Epithelial cell of prostate (primary cell): ENCODE data around the gene RNF186.
"Not testable (repeated sequence)": the region's sequence is repeated elsewhere in the genome, so short reads cannot be mapped to it uniquely, and the experiment has no call there.

Source experiments
- DNase-seq: peaks from one replicate; pipeline ENCODE4 v3.0.0-alpha.2; 2011; ENCODE audit warnings: low read depth, low spot score
- H3K27ac ChIP-seq: fragments of 450-650 bp; 2 replicates; pipeline ENCODE4 v1.5.1; 2017; ENCODE audit warnings: mild to moderate bottlenecking

The RNF186 gene, protein sequence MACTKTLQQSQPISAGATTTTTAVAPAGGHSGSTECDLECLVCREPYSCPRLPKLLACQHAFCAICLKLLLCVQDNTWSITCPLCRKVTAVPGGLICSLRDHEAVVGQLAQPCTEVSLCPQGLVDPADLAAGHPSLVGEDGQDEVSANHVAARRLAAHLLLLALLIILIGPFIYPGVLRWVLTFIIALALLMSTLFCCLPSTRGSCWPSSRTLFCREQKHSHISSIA

DNA sequence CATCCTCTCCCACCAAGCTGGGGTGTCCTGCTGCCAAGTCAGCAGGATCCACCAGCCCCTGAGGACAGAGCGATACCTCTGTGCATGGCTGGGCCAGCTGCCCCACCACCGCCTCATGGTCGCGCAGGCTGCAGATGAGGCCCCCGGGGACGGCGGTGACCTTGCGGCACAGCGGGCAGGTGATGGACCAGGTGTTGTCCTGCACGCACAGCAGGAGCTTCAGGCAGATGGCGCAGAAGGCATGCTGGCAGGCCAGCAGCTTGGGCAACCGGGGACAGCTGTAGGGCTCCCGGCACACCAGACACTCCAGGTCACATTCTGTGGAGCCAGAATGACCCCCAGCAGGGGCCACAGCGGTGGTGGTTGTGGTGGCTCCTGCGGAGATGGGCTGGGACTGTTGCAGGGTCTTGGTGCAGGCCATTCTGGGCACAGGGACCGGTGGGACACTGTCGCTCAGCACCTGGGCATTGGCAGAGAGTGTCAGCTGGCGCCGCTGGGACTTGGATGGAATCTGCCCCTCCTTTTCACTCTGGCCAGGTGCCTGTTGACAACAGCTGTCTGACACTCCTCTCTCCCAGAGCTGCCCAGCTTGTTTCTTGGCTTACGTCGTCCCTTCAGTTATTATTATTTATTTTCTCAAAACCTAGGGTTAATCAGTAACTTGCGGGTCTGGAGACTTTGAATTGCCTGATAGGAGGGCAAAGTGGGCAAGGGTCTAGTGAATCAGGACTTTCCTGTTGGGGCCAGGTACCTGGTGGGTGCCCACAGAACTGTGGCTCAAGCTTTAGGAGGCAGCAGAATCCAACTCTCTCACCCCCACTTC, at the start of gene RNF186:
Gene RNF186, minus strand, starts transcription at position 603 of the 823 bp plus-strand sequence. Its CDS starts 182 bp downstream, at position 421.
- DNase-seq, result no peak

DNA sequence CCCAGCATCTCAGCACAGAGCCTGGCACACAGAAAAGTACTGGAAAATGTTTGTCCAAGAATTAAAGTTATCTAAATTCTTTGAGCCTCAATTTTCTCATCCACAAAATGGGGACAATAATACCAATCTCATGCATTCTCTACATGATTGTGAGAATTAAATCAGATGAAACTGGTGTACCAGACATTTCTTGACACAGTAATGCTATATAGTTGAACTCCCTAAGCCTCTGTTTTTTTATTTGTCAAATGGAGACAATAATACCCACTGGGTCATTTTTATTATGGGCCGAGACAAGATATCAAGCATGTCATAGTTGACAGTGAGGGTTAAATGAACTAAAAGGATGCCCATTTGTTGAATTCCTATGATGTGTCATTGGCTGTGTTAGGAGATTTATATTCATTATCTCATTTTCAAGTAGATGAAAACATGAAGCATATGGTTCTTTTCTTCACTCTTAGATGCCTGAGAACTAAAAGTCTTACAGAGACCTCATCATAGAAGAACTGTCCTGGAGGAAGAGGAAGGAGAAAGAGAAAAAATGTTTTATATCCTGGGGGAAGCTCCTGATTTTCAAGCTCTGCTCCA, 49.6 kb upstream of the RNF186 start:
- H3K27ac ChIP-seq, result no peak overlapping the region

More for the DNA sequence above, at the start of gene RNF186:
- no peak within 1 kb of the TSS for H3K27ac ChIP-seq

DNA sequence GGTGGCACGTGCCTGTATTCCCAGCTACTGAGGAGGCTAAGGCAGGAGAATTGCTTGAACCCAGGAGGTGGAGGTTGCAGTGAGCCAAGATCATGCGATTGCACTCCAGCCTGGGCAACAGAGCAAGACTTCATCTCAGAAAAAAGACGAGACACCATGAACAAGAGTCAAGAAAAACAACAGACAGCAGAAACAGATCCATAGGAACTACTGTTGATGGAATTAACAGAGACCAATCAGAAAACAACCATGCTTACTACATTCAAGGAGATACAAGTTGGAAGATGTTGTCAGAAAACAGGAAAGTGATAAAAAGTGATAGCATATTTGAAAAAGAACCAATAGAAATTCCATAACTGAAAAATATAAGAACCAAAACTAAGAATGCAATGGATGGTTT, 47.9 kb upstream of the RNF186 start:
- no peak for DNase-seq
- peak overlapping the region; percentile 61 for H3K27ac ChIP-seq

More for the DNA sequence above, 49.6 kb upstream of the RNF186 start:
- DNase-seq, result no peak

DNA sequence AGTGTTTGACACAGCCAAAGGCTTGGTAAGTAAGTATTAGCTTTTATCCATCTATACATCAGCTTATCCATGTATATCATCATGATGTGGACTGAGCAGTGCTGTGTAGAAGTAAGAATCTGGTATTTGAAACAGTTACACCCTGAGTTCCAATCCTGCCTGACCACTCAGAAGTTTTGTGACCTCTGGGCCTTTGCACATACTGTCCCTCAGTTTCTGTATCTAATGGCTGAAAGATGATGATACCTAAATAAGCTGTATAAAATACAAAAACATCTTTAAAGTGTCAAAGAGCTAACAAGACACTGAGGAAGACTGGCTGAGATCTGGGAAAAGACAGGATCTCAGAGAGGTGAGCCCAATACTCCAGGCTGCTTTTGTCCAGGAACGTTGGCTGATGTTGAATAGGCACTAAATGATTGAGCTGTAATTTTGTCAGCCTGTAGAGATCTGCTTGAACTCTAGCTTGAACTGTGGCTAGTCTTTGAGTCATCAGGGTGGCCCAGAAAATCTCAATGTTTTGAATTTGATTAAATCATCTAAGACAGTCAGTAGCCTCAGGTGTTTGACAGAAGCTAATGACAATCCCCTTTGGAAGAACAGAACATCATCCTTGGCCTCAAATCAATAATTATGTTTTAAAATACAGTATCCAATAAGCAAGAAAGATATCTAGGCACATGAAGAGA, 46.9 kb upstream of the RNF186 start:
- H3K27ac ChIP-seq, result peak overlapping the region; percentile 30
- no peak for DNase-seq

DNA sequence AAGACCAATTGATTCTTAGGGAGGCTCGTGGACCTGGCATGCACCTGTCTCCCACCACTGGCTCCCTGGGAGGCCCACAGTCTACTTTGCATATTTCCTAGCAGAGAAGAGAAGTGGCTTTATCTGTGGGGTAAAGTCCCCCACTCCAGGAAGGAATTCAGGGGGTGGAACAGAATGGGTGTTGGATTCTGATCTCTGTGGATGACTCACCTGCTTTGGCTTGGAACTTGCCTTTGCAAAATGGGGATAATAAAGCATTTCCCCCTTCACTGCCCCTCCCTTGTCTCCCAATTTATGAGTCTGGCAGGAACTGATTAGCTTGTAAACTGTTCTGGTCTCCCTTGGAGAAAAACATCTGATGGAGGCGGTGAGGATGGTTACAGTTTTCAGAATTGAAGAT, 46.0 kb upstream of the RNF186 start:
- H3K27ac ChIP-seq, result no peak overlapping the region
- DNase-seq, result no peak

DNA sequence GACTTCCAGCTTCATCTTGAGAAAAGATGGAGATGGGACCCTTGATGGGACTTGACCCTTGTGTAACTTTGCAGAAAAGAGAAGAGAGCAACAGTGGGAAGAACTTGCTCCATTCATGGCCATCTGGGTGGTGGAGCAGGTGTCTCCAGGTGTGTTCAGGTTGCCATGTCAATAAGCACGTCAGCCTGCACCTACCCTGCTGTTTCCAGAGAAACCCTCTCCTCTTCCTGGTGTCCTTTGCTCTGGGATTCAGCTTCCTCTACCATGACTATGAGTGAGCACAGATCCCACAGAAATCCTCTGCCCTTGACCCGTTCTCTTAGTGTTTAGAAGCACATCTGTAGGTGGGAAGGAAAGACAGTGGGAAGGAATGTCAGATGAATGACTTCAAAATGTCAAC, 45.3 kb upstream of the RNF186 start:
- DNase-seq, result no peak
- no peak overlapping the region for H3K27ac ChIP-seq

DNA sequence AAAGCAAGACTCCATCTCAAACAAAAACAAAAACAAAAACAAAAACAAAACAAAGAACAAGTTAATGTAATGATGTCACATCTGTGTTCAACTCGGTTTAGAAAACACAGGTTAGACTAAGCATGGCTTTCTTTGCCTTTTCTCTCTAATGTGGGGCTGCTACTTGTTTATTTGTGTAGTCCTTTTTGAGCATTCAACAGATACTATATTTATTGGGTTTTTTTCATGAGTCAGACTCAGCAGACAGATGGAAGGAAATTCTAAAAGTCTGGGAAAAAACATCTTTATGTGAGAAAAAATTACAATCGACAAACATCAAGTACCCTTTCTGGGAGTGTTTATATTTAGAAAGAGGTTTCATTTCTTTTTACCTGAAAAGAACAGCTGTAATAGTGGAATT, 44.8 kb upstream of the RNF186 start:
- H3K27ac ChIP-seq, result no peak overlapping the region
- no peak for DNase-seq

DNA sequence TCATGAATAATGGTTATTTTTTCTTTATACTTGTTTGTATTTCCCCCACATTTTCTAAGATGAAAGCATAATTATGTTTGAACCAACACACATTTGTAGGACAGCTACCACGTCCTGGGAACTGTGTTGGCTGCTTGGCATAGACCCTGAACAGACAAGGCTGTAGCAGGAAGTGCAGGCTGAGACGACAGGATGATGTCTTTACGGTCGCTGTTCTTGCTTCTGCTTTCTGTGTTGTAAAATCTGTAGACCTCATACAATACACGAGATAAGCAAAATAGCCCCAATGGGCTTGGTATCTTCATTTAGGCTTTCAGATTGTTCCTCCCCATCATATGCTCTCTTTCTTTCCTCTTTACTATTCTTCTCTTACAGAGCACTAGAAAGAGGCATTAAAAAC, 43.8 kb upstream of the RNF186 start:
- DNase-seq, result no peak
- H3K27ac ChIP-seq, result no peak overlapping the region

DNA sequence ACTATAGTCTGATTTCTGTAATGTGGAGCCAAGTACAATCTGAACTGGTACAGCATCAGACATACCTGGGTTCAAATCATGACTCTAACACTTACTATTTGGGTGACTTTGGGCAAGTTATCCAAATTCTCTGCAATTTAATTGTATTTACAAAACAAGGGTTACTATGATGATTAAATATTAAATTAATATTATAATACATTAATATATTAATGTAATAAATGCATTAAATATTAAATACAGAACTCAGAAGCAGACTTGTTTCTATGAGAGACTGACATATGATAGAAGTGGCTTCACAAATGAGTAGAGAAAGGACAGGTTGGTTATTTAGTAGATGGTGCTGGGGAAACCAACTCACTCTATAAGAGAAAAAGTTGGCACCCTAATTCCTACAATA, 39.8 kb upstream of the RNF186 start:
- no peak for DNase-seq
- no peak overlapping the region for H3K27ac ChIP-seq

DNA sequence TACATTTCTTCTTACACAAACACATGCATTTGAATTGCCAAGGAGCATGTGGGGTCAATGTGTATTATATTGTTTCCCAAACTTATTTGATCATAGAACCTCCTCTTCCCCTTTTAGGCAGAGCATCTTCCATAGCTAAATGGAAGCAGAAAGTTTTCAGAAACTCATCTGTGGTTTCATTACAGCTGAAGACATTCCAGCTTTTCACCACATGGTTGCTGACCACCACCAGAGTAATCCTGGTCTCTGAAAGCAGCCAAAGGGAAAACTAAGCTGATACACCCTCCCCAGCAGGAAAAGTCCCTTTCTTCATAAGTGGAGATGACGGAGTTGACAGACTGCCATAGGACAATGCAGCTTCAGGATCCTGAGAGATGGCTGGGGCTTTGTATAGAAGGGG, 37.0 kb upstream of the RNF186 start:
- no peak overlapping the region for H3K27ac ChIP-seq
- no peak for DNase-seq

DNA sequence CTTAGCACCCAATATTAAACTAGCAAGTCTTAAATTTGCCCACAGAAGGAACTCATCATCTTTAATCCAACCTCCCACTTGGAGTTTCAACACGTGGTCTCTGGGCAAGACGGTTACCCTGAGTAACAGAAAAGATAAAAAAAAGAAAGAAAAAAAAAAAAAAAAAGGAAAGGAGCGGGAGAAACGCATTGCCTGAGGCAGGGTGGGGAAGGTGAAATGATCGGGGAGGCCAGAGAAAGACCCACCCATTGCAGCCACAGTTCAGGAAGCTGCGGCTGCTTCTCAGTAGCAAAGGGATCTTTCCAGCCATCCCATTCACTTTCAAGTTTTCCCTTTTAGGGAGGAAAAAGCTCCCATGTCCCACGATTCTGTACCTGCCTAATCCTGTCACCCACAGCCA, 35.1 kb upstream of the RNF186 start:
- H3K27ac ChIP-seq, result no peak overlapping the region
- DNase-seq, result no peak

DNA sequence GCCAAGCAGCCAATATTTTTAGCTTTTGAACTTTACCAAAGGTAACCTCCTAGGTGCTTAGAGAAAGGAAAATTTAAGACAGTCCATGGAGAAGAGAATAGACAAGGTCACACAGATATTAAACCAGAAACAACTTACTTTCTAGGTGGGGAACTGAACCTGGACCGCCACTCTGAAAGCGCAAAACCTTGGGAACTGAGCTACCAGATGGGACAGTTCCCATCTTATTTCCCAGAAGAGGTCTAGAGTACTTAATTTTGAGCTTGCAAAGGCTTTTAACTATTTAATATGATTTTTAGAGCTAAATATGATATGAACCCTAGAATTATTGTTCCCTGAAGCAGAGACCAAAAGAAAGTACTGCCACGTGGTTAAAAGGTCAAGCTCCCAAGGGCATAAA, 34.2 kb upstream of the RNF186 start:
- not testable (repeated sequence) for H3K27ac ChIP-seq, DNase-seq

DNA sequence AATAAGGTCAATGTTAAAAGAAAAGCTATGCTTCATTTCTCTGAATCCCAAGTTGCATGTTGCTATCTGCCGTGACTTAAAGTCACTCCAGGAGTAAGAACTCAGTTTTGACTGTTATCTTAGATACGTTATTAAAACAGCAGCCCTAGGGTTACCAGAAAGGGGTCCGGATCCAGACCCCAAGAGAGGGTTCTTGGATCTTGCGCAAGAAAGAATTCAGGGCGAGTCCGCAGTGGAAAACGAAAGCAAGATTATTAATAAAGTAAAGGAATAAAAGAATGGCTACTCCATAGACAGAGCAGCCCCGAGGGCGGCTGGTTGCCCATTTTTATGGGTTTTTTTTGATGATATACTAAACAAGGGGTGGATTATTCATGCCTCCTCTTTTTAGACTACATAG, 32.3 kb upstream of the RNF186 start:
- not testable (repeated sequence) for H3K27ac ChIP-seq, DNase-seq

DNA sequence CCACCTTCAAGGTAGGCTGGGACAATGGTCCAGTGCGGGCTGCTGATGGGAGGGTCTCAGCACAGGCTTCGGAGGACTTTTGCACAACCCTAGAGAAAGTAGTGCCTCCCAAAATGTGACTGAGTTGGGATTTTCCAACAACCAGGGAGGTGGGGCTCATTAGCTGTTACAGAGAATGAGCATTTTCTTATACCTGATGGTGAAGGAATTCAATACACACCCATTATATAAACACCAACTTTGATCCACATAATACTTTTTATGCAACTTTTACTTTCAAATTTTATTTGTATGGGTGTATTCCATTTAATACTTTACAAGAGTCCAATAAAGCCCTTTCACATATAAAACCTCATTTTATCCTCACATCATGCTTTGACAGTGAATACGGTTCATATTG, 31.3 kb upstream of the RNF186 start:
- H3K27ac ChIP-seq, result no peak overlapping the region
- no peak for DNase-seq

DNA sequence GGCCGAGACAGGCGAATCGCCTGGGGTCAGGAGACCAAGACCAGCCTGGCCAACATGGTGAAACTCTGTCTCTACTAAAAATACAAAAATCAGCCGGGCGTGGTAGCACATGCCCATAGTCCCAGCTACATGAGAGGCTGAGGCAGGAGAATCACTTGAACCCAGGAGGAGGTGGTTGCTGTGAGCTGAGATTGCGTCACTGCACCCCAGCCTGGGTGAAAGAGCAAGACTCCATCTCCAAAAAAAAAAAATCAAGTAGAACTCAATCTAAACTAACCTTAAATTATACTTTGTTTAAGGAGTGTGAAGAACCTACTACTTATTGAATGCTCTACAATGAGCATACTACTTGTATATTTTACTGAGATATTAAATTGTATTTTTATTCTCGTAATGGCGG, 30.5 kb upstream of the RNF186 start:
- H3K27ac ChIP-seq, result no peak overlapping the region
- no peak for DNase-seq

DNA sequence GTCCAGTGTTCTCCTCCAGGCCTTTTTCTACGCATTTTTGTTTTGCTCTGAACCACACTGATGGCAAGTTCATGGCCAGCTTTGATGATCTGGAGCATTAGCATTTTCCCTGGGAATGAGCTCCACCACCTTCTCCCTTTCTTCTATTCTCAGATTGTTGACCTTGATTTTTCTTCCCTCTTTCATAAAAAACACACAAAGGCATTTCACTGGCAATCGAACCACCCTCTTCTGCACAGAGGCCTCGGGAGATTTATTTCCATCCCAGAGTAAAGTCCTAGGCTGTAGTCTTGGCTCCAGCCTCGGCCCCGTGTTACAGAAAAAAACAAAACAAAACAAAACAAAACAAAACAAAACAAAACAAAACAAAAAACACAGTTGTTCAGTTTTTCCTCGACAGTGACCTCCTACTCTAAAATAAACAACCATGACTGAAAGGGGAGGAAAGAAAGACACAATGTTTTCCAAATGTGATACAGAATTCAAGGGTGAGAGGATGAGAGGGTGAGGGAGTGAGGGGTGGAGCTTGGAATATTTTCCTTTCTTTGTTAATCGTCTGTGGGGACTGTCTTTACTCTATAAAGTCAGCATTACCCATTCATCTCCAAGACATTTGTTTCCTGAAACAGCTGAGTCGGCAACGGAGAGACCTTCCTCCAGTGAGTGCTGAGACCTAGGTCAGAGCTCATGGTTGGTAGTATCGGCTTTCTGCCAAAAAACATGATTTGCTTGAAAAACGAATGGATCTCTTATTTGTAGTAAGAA, 29.8 kb upstream of the RNF186 start:
- H3K27ac ChIP-seq, result no peak overlapping the region
- DNase-seq, result no peak

DNA sequence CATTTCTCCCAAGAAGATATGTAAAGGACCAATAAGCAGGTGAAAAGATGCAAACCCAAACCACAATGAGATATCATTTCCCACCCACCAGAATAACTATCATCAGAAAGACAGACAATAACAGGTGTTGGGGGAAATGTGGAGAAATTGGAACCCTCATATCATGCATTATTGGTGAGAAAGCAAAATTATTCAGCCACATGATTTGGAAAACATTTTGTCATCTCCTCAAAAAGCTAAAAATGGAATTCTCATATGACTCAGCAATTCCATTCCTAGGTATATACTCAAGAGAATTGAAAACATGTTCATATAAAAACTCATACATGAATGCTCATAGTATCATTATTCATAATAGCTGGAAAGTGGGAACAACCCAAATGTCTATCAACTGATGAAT, 25.1 kb upstream of the RNF186 start:
- H3K27ac ChIP-seq, result no peak overlapping the region
- DNase-seq, result no peak

DNA sequence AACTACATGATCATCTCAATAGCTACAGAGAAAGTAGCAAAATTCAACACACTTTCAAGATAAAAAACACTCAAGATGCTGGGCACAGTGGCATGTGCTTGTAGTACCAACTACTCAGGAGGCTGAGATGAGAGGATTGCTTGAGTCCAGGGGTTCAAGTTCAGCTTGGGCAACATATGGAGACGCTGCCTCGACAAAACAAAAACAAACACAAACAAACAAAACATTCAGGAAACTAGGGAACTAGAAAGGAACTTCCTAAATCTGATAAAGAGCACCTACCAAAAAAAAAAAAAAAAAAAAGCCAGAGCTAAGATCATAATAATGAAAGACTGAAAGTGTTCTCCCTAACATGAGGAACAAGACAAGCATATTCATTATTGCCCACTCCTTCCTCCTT, 22.8 kb upstream of the RNF186 start:
- no peak for DNase-seq

DNA sequence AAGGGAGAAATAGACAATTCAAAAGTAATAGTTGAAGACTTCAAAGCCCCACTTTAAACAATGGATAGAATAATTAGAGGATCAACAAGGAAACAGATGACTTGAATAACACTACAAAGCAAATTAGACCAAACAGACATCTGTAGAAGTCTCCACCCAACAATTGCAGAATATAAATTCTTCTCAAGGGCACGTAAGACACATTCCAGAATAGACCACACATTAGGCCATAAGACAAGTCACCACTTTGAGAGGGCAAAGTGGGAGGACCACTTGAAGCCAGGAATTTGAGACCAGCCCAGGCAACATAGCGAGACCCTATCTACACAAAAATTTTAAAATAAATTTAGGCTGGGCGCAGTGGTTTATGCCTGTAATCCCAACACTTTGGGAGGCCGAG, 20.5 kb upstream of the RNF186 start:
- no peak overlapping the region for H3K27ac ChIP-seq
- no peak for DNase-seq

More for the DNA sequence above, 22.8 kb upstream of the RNF186 start:
- no peak overlapping the region for H3K27ac ChIP-seq

DNA sequence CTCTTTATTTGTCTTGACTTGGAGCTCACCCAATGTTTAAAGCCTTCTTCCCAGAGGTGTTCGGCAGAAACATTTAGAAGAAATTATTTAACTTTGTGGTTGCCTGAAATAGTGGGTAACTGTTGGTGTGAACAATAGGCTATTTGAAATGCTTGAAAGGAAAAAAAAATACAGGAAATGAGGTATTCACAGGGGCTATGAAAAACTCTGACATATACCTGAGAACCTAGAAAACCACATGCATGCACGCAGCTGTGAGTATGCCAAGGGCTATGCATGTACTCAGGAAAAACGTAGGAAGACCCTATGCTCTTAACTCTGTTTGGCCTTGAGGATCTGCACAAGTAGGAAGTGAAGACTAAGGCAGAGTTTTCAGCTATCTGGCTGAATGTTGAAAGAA, 16.4 kb upstream of the RNF186 start:
- DNase-seq, result no peak
- no peak overlapping the region for H3K27ac ChIP-seq
